Stimulated activated CD8-positive, alpha-beta memory T cell treated with anti-CD3 and anti-CD28 coated beads, Interleukin-4, amount 100 ng/mL, for 1 hour (primary cell): ENCODE measurements around the gene BHLHA9.

Experiments
- DNase-seq, 2 donors: peaks; one replicate each; pipeline ENCODE4 v3.0.0-alpha.2; 2020; ENCODE audit warnings: low read depth in 2 of 2, low spot score in 1 of 2

BHLHA9 gene

GRCh38 chr17:1255041-1255440 is 15.2 kb upstream of the BHLHA9 start:
- no peak for DNase-seq

GRCh38 chr17:1256699-1257098 is 13.5 kb upstream of the BHLHA9 start:
- no peak for DNase-seq

- DNase-seq: no peak
Observed at GRCh38 chr17:1260086-1260769, 10.0 kb upstream of the BHLHA9 start.

GRCh38 chr17:1260770-1261161 is 9.5 kb upstream of the BHLHA9 start:
- no peak for DNase-seq

GRCh38 chr17:1264196-1264595 is 6.0 kb upstream of the BHLHA9 start:
- DNase-seq: no peak

- DNase-seq: no peak
Observed at GRCh38 chr17:1267471-1267943, 2.7 kb upstream of the BHLHA9 start.

- DNase-seq: no peak
Observed at GRCh38 chr17:1271030-1271423, 783 bp downstream of the BHLHA9 start.

GRCh38 chr17:1271441-1271840 is 1.2 kb downstream of the BHLHA9 start:
- DNase-seq: no peak

- DNase-seq: no peak
Observed at GRCh38 chr17:1272701-1273100, 2.5 kb downstream of the BHLHA9 start.

GRCh38 chr17:1273492-1274244 is 3.4 kb downstream of the BHLHA9 start:
- DNase-seq: no peak

- DNase-seq: no peak
Observed at GRCh38 chr17:1274245-1274608, 4.0 kb downstream of the BHLHA9 start.

GRCh38 chr17:1275205-1275961 is 5.1 kb downstream of the BHLHA9 start:
- DNase-seq: no peak

GRCh38 chr17:1275962-1276736 is 5.9 kb downstream of the BHLHA9 start:
- peak in 1 of 2 donors; percentile 61 for DNase-seq

- no peak for DNase-seq
Observed at GRCh38 chr17:1280652-1281051, 10.4 kb downstream of the BHLHA9 start.

- no peak for DNase-seq
Observed at GRCh38 chr17:1286379-1287106, 16.3 kb downstream of the BHLHA9 start.

GRCh38 chr17:1289695-1290094 is 19.5 kb downstream of the BHLHA9 start:
- DNase-seq: no peak

GRCh38 chr17:1290676-1291075 is 20.4 kb downstream of the BHLHA9 start:
- DNase-seq: no peak

GRCh38 chr17:1294157-1294717 is 24.0 kb downstream of the BHLHA9 start:
- peak; percentile 64 to 65 for DNase-seq

GRCh38 chr17:1298606-1299005 is 28.4 kb downstream of the BHLHA9 start:
- no peak for DNase-seq
